Stimulated activated CD4-positive, alpha-beta T cell treated with anti-CD3 and anti-CD28 coated beads, Interleukin-15, amount 100 ng/mL, for 24 hours (primary cell): ENCODE measurements around the gene NR6A1.

ENCODE experiments used
- DNase-seq: peaks from one replicate; pipeline ENCODE4 v3.0.0-alpha.2; 2020

The NR6A1 gene

DNA sequence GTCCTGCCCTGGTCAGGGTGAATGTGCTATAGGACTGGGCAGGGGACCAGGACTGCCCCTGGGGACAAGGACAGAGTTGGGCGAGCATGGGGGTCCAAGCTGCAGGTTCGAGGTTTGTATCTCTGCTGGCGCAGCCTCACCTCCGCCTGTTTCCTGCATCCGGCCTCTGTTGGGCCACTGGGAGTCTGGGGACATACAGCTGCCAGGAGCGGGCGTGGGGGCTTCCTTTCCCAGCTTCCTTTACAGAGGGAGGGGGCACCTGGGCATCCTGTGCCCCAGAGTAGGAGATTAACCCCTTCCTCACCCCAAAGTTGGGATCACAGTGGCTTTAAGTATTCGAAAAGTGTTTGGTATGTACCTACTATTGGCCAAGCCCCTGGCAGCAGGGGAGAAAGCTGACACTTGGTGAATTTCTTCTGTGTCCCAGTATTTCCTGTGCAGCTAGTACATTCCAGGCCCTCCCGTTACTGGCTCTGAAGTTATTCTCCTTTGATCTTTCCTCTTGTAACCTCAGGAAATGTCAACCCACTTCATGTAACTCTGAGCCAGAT is 24.8 kb upstream of the NR6A1 start:
- DNase-seq, result no peak

GRCh38 chr9:124794902-124795491 is 23.9 kb upstream of the NR6A1 start:
- DNase-seq, result no peak

DNA sequence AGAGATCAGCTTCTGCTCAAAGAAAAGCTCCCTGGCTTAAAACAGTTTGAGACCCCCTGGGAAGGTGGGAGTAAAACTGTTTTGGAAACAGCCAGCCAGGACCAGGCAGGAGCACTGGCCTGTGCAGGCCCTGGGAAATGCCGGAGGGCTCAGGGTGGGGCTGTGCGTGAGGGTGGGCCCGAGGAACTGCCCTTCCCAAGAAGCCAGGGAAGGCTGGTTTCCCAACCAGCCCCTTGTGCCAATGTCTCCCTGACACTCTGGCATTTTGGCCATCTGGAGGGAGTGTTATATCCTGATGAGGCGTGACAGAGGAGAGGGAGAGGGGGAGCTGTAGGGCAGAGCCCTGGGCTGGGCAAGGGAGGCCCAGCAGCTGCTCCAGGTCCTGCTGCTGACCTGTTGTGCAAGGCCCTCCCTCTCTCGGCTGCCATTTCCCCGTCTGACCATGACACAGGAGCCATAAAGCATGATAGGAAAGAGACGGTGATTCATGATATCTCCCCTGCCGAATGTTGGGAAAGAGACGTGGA is 22.0 kb upstream of the NR6A1 start:
- no peak for DNase-seq

GRCh38 chr9:124792257-124793014 is 21.3 kb upstream of the NR6A1 start:
- DNase-seq, result no peak

DNA sequence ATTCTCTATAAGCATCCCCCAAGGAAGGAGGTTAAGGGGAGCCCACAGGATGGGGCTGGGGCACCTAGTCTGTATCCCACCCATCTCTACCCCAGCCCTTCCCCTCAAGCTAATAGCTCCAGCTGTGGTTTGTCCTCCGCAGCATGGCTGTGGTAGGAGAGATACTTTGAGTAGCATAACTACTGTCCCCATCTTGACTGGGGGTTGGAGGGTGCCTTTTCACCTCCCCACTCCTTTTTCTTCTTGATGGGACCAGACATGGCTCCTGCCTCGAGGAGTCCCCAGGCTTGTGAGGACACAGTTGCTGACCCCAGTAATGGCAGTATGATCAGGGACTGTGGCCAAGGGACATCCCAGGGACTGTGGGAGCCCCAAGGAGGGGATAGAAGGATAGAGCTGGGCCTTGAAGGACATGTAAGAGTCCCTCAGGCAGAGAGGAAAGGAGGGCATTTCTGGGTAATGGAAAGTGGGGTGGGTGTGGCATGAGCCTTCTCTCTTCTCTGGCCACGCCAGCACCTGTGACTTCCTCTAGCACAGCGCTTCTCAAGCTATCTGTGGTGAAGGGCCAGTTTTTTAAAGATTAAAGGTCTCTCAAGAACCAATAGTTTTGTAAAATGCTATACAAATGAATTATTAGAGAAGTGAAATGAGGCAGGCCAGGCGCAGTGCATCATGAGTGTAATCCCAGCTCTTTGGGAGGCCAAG is 19.8 kb upstream of the NR6A1 start:
- no peak for DNase-seq

- DNase-seq, result no peak
These were observed 19.2 kb upstream of the NR6A1 start for GRCh38 chr9:124790301-124790700.

DNA sequence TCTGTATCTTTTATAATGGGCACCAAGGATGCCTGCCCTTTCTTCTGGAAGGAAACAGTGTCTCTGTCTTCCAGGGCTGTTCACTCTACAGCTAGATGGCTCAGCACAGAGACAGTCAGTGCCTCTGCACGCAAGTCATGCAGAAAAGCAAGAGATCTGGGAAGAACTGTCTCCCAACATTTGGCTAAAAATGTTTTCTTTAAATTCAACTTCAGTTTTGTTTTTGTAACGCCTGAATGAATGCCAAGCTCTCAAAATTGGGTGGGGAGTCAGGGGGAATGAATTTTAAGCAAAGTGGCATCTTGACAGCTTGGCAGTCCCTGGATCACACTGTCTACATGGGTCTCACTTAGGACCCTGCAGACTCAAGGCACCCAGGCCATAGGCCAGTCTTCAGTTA is 18.4 kb upstream of the NR6A1 start:
- DNase-seq, result no peak

DNA sequence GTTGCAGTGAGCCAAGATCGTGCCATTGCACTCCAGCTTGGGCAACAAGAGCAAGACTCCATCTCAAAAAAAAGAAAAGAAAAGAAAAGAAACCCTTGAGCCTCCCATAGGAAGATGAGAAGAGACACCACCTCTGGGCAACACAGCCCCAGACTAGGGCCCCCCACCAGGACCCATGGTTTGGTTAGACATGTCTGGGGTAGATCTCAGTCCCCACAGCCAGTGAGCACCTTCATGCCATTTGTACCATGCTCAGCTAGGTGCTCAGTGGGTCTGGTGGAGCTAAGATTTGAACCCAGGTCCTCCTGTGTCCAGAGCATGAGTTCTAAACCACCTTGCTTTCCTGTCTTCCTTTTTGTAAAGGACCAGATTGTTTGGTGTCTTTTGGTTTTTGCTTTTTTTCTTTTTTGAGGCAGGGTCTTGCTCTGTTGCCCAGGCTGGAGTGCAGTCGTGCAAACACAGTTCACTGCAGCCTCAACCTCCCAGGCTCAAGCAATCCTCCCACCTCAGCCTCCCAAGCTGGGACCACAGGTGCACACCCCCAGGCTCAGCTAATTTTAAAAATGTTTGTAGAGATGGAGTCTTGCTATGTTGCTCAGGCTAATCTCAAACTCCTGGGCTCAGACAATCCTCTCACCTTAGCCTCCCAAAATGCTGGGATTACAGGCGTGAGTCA is 17.6 kb upstream of the NR6A1 start:
- DNase-seq, result no peak

DNA sequence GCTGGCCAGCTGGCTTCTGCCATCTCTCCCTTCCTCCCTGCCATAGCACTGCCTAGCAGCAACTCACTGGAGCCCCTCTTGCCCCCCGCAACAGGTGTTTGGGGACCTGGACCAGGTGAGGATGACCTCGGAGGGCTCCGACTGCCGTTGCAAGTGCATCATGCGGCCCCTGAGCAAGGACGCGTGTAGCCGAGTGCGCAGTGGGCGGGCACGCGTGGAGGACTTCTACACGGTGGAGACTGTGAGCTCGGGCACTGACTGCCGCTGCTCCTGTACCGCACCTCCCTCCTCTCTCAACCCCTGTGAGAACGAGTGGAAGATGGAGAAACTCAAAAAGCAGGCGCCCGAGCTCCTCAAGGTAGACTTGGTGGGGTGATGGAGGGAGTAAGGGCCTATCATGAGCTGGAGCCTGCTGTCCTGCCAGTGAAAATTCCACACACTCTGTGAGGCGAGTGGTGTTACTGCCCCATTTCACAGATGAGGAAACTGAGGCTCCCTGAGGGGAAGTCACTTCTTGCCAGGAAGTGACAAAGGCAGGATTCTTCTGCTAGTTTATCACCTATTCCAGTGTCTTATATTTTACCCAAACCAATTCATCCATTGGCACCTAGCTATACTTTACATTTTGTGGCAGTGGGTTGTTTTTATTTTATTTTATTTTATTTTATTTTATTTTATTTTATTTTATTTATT is 15.9 kb upstream of the NR6A1 start:
- DNase-seq, result no peak

DNA sequence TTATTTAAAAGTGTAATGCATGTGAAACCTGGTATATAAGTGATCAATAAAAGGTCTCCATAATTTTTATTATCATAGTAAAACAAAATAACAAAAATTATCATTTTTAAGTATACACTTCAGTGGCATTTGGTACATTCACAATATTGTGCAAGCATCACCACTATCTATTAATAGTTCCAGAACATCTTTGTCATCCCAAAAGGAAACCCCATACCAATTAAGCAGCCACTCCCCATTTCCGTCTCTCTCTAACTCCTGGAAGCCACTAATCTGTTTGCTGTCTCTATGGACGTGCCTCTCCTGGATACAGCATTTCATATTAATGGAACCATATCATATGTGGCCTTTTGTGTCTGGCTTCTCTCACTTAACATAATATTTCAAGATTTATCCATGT is 13.4 kb upstream of the NR6A1 start:
- DNase-seq, result no peak

- no peak for DNase-seq
These were observed 12.7 kb upstream of the NR6A1 start for GRCh38 chr9:124783830-124784229.

GRCh38 chr9:124782661-124783574 is 11.8 kb upstream of the NR6A1 start:
- no peak for DNase-seq

GRCh38 chr9:124781967-124782660 is 11.0 kb upstream of the NR6A1 start:
- no peak for DNase-seq

DNA sequence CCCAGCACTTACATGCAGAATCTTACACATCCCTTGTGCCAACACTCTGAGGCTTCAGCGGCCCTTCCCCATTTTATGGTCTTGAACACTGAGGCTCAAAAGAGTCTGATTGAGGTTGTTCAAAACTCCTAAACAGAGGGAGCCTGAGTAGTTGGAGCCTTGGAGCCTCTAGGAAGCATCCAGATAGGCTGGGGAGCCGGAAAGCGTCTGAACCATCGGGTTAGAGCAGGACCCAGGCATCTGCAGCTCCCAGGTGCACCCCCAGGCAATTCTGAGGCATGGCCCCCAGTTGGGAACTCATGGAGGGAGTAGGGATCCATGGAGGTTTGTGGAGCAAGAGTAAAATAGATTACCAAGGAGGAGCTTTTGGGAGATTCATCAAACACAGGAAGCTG is 9.6 kb upstream of the NR6A1 start:
- no peak for DNase-seq

DNA sequence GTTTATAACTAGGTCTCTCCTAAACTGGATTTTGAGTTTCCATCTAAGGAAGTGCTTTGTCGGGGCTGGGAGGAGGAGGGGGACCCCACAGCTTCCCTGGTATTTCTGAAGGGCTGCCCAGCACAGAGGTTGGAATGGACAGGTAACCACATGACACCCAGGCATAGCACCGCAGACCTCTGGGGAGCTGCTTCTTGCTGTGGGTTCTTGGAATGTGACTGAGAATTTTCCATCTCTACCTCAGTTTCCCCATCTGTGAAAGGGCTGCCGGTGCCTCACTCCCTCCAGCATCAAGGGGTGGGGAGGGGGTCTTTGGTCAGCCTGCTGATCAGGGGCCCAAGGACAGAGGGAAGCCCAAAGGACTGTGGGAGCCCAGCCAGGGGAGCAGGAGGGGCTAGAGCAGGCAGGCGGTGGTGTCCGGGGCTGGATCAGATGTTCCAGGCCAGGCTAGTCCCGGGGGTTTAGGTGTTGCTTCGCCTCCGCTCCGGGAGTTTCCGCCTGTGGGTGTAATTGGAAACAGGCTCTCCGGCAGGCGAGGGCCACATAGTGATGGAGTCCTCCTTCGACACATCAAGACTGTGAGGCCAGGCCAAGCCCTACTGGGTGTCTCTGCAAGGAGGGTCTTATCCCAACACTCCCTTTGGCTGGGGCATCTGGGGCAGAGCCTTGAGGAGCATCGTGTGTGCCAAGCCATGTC is 9.1 kb upstream of the NR6A1 start:
- DNase-seq, result no peak

- no peak for DNase-seq
These were observed 8.4 kb upstream of the NR6A1 start for GRCh38 chr9:124779368-124780059.

DNA sequence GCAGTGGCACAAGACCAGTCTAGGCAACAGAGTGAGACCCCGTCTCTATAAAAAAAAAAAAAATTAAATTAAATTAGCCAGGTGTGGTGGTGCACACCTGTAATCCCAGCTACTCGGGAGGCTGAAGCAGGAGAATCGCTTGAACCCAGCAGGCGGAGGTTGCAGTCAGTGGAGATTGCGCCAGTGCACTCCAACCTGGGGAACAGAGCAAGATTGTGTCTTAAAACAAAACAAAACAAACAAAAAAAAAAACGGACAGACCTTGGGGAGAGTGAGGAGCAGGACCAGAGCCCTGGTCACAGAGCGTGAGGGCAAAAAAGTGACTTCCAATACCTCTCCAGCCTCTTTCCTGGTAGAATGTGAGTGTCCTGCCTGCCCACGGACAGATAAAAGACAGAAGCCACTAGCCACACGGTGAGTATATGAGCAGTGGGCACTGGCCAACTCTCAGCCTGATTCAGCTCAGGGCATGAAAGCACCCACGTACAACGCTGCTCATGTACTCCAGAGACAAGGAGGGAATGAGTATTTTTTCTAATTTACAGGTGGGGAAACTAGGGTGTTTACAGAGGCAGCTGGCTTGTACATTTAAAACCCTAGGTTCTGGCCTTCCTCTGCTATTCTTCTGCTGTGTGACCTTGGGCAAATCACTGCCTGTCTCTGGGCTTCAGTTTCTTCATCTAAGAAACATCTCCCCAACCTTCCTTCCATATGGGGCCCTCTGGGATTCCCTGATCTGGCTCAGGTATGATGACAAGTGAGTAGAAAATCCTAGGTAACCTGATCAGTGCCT is 7.7 kb upstream of the NR6A1 start:
- DNase-seq, result no peak

DNA sequence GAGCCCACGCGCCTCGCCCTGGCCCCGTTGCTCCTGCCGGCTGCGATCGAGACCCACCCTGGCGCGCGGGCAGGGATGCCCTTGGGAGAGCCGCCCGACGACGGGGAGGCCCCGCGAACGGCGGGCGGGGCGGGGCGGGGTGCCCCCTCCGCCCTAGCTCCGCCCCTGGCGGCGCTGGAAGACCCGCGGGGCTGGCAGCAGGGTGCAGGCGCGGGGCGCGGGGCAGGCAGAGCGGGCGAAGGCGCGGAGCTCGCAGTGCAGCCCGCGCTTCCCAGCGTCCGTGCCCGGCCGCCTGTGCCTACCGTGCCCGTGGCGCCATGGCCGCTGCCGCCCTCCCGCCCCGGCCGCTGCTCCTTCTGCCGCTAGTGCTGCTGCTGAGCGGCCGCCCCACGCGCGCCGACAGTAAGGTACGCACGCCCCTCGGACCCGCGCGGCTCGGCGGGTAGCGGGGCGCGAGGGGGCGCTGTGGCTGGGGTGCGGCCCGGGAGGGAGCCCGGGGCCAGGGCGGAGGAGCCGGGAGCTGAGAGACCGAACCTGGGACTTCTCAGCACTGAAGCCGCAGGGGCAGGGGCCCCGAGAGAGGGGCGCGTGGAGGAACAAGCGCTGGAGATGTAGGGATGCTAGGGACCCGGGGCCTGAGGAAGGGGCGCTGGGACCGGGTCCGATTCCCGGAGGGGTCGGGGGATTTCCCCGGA is 6.0 kb upstream of the NR6A1 start, which contains the start of gene OLFML2A:
OLFML2A (plus strand) TSS at position 180 of the 695 bp plus-strand sequence; CDS start at position 318, 138 bp downstream.
- peak; percentile 37 for DNase-seq
